NCI-H2227 (cell line): ENCODE results near the gene BLMH.
"Not testable (repeated sequence)": the region's sequence is repeated elsewhere in the genome, so short reads cannot be mapped to it uniquely, and the experiment has no call there.

Experiments used
- DNase-seq: peaks from one replicate; lab custom pipeline; 2025; ENCODE audit not compliant: unreplicated experiment; lab: John Stamatoyannopoulos, UW

Gene BLMH

DNA sequence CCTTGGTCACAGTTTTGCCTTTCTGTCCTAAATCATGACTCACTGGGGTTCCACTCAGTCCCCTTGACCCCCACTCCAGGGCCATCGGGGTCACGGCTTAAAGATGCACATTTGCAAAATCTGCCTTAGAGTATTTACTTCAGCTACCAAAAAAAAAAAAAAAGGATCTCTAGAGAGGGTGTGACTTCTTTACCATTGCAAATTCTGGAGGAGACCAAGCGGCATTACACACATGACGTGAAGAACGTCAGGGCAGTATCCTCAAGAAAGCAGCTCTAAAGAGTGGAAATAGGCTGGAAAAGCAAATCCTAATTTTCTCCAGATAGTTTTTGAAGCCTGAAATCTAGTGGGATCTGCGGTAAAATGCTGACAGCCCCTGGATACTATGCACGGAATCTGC is 81.8 kb downstream of the BLMH start:
- DNase-seq: no peak

DNA sequence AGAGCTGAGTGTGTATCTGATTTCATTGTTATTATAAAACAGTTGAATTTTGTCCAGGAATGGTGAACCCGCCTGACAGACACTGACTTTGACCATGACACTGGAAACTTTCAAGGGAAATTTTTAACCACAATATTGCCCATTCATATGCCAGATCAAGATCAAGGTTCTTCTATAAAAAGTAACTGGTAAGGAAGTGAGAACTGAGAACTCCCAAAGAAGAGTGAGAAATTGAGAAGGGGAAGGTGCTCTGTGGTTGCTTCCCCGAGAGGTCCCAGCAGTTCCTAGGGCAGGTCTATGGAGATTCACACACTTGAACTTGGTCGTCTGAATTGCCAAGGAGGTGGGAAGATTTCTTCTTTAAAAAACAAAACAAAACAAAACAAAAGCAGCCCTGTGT is 83.5 kb downstream of the BLMH start:
- DNase-seq: no peak

DNA sequence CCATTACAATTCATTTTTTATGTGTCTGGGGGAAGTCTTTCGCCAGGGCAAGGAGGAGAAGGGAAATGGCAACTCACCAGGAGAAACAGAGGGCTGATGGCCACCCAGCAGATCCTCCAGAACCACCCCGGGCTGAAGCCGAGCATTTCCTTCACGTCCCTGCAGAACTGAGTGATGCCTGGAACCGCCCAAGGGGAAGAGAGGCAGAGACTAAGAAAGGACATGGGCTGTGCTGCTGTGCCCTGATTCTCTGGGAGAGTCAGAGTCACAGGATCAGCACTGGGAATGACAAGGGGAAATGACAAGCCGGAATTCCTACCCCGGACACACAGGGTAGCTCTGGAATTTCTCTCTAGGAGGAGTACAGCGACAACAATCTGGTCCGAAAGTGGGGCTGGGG is 84.1 kb downstream of the BLMH start:
- no peak for DNase-seq

DNA sequence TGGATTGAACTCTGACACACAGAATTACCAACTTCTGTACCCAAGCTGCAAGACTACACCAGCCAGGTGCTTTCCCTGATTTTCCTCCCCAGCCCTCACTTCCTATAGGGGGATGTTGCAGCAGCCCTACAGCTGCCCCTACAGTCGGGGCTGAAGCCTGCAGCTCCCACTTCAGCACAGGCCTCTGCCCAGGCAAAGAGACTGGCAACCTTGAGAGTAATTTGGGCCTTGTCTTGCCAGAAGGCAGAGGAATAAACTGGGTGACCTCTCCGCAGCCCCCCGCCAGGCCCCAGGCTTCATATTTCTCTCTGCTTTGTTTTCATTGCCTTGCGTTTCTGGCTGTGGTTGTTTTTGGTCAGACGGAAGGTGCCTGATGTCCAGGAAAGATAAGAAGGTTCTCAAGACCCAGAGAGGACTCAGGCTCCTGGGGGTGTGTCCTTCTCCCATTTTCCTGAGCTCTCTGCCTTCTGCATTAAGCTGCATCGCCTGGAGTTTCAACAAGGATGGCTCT is 88.2 kb downstream of the BLMH start:
- DNase-seq: no peak

DNA sequence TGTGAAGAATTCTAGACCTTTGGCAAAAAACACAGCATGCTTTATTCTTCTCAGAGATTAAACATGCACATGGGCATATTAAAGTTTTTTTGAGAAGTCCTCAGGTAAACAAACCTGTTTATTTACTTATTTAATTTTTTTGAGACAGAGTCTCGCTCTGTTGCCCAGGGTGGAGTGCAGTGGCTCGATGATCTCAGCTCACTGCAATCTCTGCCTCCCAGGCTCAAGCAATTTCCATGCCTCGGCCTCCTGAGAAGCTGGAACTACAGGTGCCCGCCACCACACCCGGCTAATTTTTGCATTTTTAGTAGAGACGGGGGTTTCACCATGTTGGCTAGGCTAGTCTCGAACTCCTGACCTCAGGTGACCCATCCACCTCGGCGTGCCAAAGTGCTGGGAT is 91.1 kb downstream of the BLMH start:
- DNase-seq: not testable (repeated sequence)

DNA sequence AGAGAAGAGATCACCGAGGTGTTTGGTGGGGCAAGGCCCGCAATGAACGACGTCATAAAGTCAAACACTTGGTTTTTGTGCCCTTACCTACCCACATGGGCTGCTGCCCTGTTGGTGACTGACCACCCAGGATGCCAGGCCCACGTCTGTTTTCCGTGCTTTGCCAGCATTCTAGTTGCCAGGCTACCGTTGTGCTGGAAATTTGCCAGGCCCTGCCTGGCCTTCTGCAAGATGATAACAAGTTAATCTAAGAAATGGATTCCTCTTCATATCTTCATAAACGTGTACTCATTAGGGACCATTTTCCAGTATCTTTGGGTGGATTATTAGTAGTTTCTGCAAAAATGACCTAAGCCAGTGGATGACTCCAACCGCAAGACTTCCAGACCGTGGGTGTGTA is 91.6 kb downstream of the BLMH start:
- no peak for DNase-seq

DNA sequence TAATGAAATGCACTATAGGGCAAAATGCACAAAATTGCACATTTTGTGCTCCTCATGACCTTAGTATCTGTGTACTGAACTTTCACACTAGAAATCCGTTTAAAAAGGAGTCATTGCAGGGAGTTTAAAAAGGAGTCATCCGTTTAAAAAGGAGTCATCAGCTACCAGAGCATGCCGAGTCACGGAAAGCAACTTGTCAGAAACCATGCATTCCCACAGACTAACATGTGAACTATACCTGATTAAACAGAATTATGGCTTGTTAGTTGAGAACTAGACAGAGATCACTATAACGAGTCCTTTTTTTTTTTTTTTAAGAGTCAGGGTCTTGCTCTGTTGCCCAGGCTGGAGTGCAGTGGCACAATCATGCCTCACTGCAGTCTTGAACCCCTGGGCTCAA is 92.1 kb downstream of the BLMH start:
- no peak for DNase-seq
